Measurements from ENCODE around the gene AKAP8.

The AKAP8 gene

GRCh38 chr19:15403151-15403531 lies 23.6 kb upstream of the AKAP8 start:
- no peak overlapping the region for H3K4me3 ChIP-seq (ENCODE audit: extremely low read depth, insufficient read depth, low read length, poor library complexity, severe bottlenecking)
- WGBS, 2 experiments (ENCODE audit: insufficient coverage in 2 of 2): 92 to 94% methylated on average over 8 to 10 of the region's 10 CpGs
- H3K4me1 ChIP-seq (ENCODE audit: control insufficient read depth, insufficient read depth, low read length, poor library complexity, severe bottlenecking): peaks cover 5% of the 10 kb centered on the region
- H3K27ac ChIP-seq (ENCODE audit: low read depth, low read length, severe bottlenecking): no peak overlapping the region
- peaks cover 83% of the 10 kb centered on the region for H3K36me3 ChIP-seq (ENCODE audit: control insufficient read depth, insufficient read depth, low read length)
- H3K9me3 ChIP-seq (ENCODE audit: control insufficient read depth, low read length): no peaks in the 10 kb centered on the region

- H3K4me1 ChIP-seq (ENCODE audit: control insufficient read depth, insufficient read depth, low read length, poor library complexity, severe bottlenecking): peaks cover 5% of the 10 kb centered on the region
- no peak overlapping the region for H3K27ac ChIP-seq (ENCODE audit: low read depth, low read length, severe bottlenecking)
- H3K9me3 ChIP-seq (ENCODE audit: control insufficient read depth, low read length): no peaks in the 10 kb centered on the region
- no peak overlapping the region for H3K4me3 ChIP-seq (ENCODE audit: extremely low read depth, insufficient read depth, low read length, poor library complexity, severe bottlenecking)
- WGBS, 2 experiments (ENCODE audit: insufficient coverage in 2 of 2): 91 to 93% methylated on average over 14 to 15 of the region's 15 CpGs
- peaks cover 83% of the 10 kb centered on the region for H3K36me3 ChIP-seq (ENCODE audit: control insufficient read depth, insufficient read depth, low read length)
These were observed 23.0 kb upstream of the AKAP8 start for GRCh38 chr19:15402411-15403150.

GRCh38 chr19:15401397-15401710 lies 21.8 kb upstream of the AKAP8 start:
- Histone ChIP-seq H3K4me3 (ENCODE audit: extremely low read depth, insufficient read depth, low read length, poor library complexity, severe bottlenecking) (no peak overlapping the region), H3K9me3 (ENCODE audit: control insufficient read depth, low read length) (no peaks in the 10 kb centered on the region), H3K27ac (ENCODE audit: low read depth, low read length, severe bottlenecking) (no peak overlapping the region), H3K4me1 (ENCODE audit: control insufficient read depth, insufficient read depth, low read length, poor library complexity, severe bottlenecking) (peaks cover 5% of the 10 kb centered on the region), H3K36me3 (ENCODE audit: control insufficient read depth, insufficient read depth, low read length) (peaks cover 90% of the 10 kb centered on the region)
- 97 to 98% methylated on average over 17 of the region's 17 CpGs for WGBS, 2 experiments (ENCODE audit: insufficient coverage in 2 of 2)

GRCh38 chr19:15400521-15401396 lies 21.2 kb upstream of the AKAP8 start:
- no peaks in the 10 kb centered on the region for H3K9me3 ChIP-seq (ENCODE audit: control insufficient read depth, low read length)
- H3K4me3 ChIP-seq (ENCODE audit: extremely low read depth, insufficient read depth, low read length, poor library complexity, severe bottlenecking): no peak overlapping the region
- whole genome bisulfite sequencing, 2 experiments (ENCODE audit: insufficient coverage in 2 of 2): 94 to 97% methylated on average over 15 to 26 of the region's 29 CpGs
- H3K4me1 ChIP-seq (ENCODE audit: control insufficient read depth, insufficient read depth, low read length, poor library complexity, severe bottlenecking): peaks cover 5% of the 10 kb centered on the region
- peaks cover 91% of the 10 kb centered on the region for H3K36me3 ChIP-seq (ENCODE audit: control insufficient read depth, insufficient read depth, low read length)
- no peak overlapping the region for H3K27ac ChIP-seq (ENCODE audit: low read depth, low read length, severe bottlenecking)

GRCh38 chr19:15399635-15400034 lies 20.0 kb upstream of the AKAP8 start:
- H3K4me3 ChIP-seq (ENCODE audit: extremely low read depth, insufficient read depth, low read length, poor library complexity, severe bottlenecking): no peak overlapping the region
- 91 to 96% methylated on average over 11 to 14 of the region's 14 CpGs for WGBS, 2 experiments (ENCODE audit: insufficient coverage in 2 of 2)
- H3K36me3 ChIP-seq (ENCODE audit: control insufficient read depth, insufficient read depth, low read length): peaks cover 90% of the 10 kb centered on the region
- no peak overlapping the region for H3K27ac ChIP-seq (ENCODE audit: low read depth, low read length, severe bottlenecking)
- H3K4me1 ChIP-seq (ENCODE audit: control insufficient read depth, insufficient read depth, low read length, poor library complexity, severe bottlenecking): peaks cover 2% of the 10 kb centered on the region
- H3K9me3 ChIP-seq (ENCODE audit: control insufficient read depth, low read length): no peaks in the 10 kb centered on the region

- H3K27ac ChIP-seq (ENCODE audit: low read depth, low read length, severe bottlenecking): no peak overlapping the region
- H3K4me3 ChIP-seq (ENCODE audit: extremely low read depth, insufficient read depth, low read length, poor library complexity, severe bottlenecking): no peak overlapping the region
- 94 to 100% methylated on average over 7 to 8 of the region's 8 CpGs for whole genome bisulfite sequencing, 2 experiments (ENCODE audit: insufficient coverage in 2 of 2)
- H3K36me3 ChIP-seq (ENCODE audit: control insufficient read depth, insufficient read depth, low read length): peaks cover 90% of the 10 kb centered on the region
- H3K9me3 ChIP-seq (ENCODE audit: control insufficient read depth, low read length): no peaks in the 10 kb centered on the region
- H3K4me1 ChIP-seq (ENCODE audit: control insufficient read depth, insufficient read depth, low read length, poor library complexity, severe bottlenecking): no peaks in the 10 kb centered on the region
These were observed 19.6 kb upstream of the AKAP8 start for GRCh38 chr19:15399234-15399515.

GRCh38 chr19:15398501-15399233 lies 19.1 kb upstream of the AKAP8 start:
- peaks cover 92% of the 10 kb centered on the region for H3K36me3 ChIP-seq (ENCODE audit: control insufficient read depth, insufficient read depth, low read length)
- no peak overlapping the region for H3K4me3 ChIP-seq (ENCODE audit: extremely low read depth, insufficient read depth, low read length, poor library complexity, severe bottlenecking)
- H3K9me3 ChIP-seq (ENCODE audit: control insufficient read depth, low read length): no peaks in the 10 kb centered on the region
- WGBS, 2 experiments (ENCODE audit: insufficient coverage in 2 of 2): 97 to 99% methylated on average over 49 of the region's 50 CpGs
- H3K4me1 ChIP-seq (ENCODE audit: control insufficient read depth, insufficient read depth, low read length, poor library complexity, severe bottlenecking): no peaks in the 10 kb centered on the region
- no peak overlapping the region for H3K27ac ChIP-seq (ENCODE audit: low read depth, low read length, severe bottlenecking)

- WGBS, 2 experiments (ENCODE audit: insufficient coverage in 2 of 2): 96 to 97% methylated on average over 9 to 11 of the region's 11 CpGs
- H3K27ac ChIP-seq (ENCODE audit: low read depth, low read length, severe bottlenecking): no peak overlapping the region
- H3K4me1 ChIP-seq (ENCODE audit: control insufficient read depth, insufficient read depth, low read length, poor library complexity, severe bottlenecking): no peaks in the 10 kb centered on the region
- H3K36me3 ChIP-seq (ENCODE audit: control insufficient read depth, insufficient read depth, low read length): peaks cover 92% of the 10 kb centered on the region
- no peaks in the 10 kb centered on the region for H3K9me3 ChIP-seq (ENCODE audit: control insufficient read depth, low read length)
- H3K4me3 ChIP-seq (ENCODE audit: extremely low read depth, insufficient read depth, low read length, poor library complexity, severe bottlenecking): no peak overlapping the region
These were observed 18.2 kb upstream of the AKAP8 start for GRCh38 chr19:15397782-15398181.

- Histone ChIP-seq H3K9me3 (ENCODE audit: control insufficient read depth, low read length) (no peaks in the 10 kb centered on the region), H3K27ac (ENCODE audit: low read depth, low read length, severe bottlenecking) (no peak overlapping the region), H3K36me3 (ENCODE audit: control insufficient read depth, insufficient read depth, low read length) (peaks cover 92% of the 10 kb centered on the region), H3K4me3 (ENCODE audit: extremely low read depth, insufficient read depth, low read length, poor library complexity, severe bottlenecking) (no peak overlapping the region), H3K4me1 (ENCODE audit: control insufficient read depth, insufficient read depth, low read length, poor library complexity, severe bottlenecking) (no peaks in the 10 kb centered on the region)
- 96 to 98% methylated on average over 6 of the region's 6 CpGs for WGBS, 2 experiments (ENCODE audit: insufficient coverage in 2 of 2)
These were observed 17.6 kb upstream of the AKAP8 start for GRCh38 chr19:15397236-15397635.

- H3K36me3 ChIP-seq (ENCODE audit: control insufficient read depth, insufficient read depth, low read length): peaks cover 91% of the 10 kb centered on the region
- no peak overlapping the region for H3K27ac ChIP-seq (ENCODE audit: low read depth, low read length, severe bottlenecking)
- no peaks in the 10 kb centered on the region for H3K4me1 ChIP-seq (ENCODE audit: control insufficient read depth, insufficient read depth, low read length, poor library complexity, severe bottlenecking)
- H3K4me3 ChIP-seq (ENCODE audit: extremely low read depth, insufficient read depth, low read length, poor library complexity, severe bottlenecking): no peak overlapping the region
- H3K9me3 ChIP-seq (ENCODE audit: control insufficient read depth, low read length): no peaks in the 10 kb centered on the region
- 84 to 98% methylated on average over 3 of the region's 3 CpGs for WGBS, 2 experiments (ENCODE audit: insufficient coverage in 2 of 2)
These were observed 16.8 kb upstream of the AKAP8 start for GRCh38 chr19:15396436-15396835.
